SU-DHL-6 (cell line): Measurements from ENCODE around the gene ART5.

Experiments
- H2AFZ ChIP-seq: fragments of 200-600 bp; sonication (generic); 2 replicates; pipeline ENCODE4 v1.6.1; 2014; ENCODE audit warnings: low read depth, mild to moderate bottlenecking, moderate library complexity, mixed read lengths, antibody characterized with exemption, low read length; ENCODE audit not compliant: severe bottlenecking
- H3F3A ChIP-seq: fragments of 200-600 bp; shearing (Covaris generic); 2 replicates; pipeline ENCODE4 v1.6.0; 2016; ENCODE audit warnings: antibody characterized with exemption, mild to moderate bottlenecking; ENCODE audit not compliant: insufficient read depth
- H3K27ac ChIP-seq: fragments of 200-600 bp; sonication (generic); 2 replicates; pipeline ENCODE4 v1.5.1; 2016; ENCODE audit warnings: low read depth, mild to moderate bottlenecking, low read length, moderate library complexity, mixed read lengths
- H3K27me3 ChIP-seq: fragments of 200-600 bp; sonication (generic), shearing (Covaris generic); 2 replicates; pipeline ENCODE4 v1.6.0; 2014; ENCODE audit warnings: mild to moderate bottlenecking, low read length
- H3K36me3 ChIP-seq: fragments of 200-600 bp; sonication (generic); 2 replicates; pipeline ENCODE4 v1.6.1; 2014; ENCODE audit warnings: mild to moderate bottlenecking, low read length, mixed read lengths
- H3K4me2 ChIP-seq: fragments of 300-600, 200-600 bp; shearing (Covaris generic), sonication (generic); 2 replicates; pipeline ENCODE4 v1.6.0; 2014; ENCODE audit warnings: low read length, low read depth, mild to moderate bottlenecking; ENCODE audit not compliant: poor library complexity, severe bottlenecking
- H3K4me3 ChIP-seq: fragments of 200-600 bp; sonication (generic); 2 replicates; pipeline ENCODE4 v1.5.1; 2014; ENCODE audit warnings: antibody characterized with exemption, low read length, mild to moderate bottlenecking, mixed read lengths; ENCODE audit not compliant: insufficient read depth, poor library complexity, severe bottlenecking
- H3K79me2 ChIP-seq: fragments of 200-600 bp; sonication (generic); 2 replicates; pipeline ENCODE4 v1.6.1; 2014; ENCODE audit warnings: mild to moderate bottlenecking, low read length, moderate library complexity; ENCODE audit not compliant: insufficient read depth
- H3K9ac ChIP-seq: fragments of 200-600 bp; sonication (generic); 2 replicates; pipeline ENCODE4 v1.7.0; 2014; ENCODE audit warnings: mild to moderate bottlenecking, low read length
- H3K9me2 ChIP-seq: fragments of 200-600 bp; sonication (generic); replicated peaks from 2 replicates; pipeline ENCODE4 v1.6.1; 2014; ENCODE audit warnings: low read length; ENCODE audit not compliant: insufficient read depth
- H3K9me3 ChIP-seq: fragments of 200-600 bp; sonication (generic); 2 replicates; pipeline ENCODE4 v1.6.1; 2014; ENCODE audit warnings: low read length, mixed read lengths; ENCODE audit not compliant: insufficient read depth
- H4K20me1 ChIP-seq: fragments of 200-600 bp; sonication (generic); 2 replicates; pipeline ENCODE4 v1.6.1; 2014; ENCODE audit warnings: low read depth, mild to moderate bottlenecking, antibody characterized with exemption, low read length, moderate library complexity, mixed read lengths
- EZH2phosphoT487 ChIP-seq: fragments of 200-600 bp; sonication (generic), shearing (Covaris generic); conservative IDR thresholded peaks from 2 replicates; pipeline ENCODE4 v1.6.1; 2018; ENCODE audit warnings: mild to moderate bottlenecking, antibody characterized with exemption, low read length, moderate library complexity, mixed read lengths
- TF ChIP-seq, protein P1 (sequence below): fragments of 200-600 bp; sonication (generic); IDR thresholded peaks from one replicate; pipeline ENCODE4 v1.5.1; 2017; ENCODE audit warnings: antibody characterized with exemption, mild to moderate bottlenecking, low read length, moderate library complexity; ENCODE audit not compliant: insufficient read depth, poor library complexity, severe bottlenecking

ART5 gene

DNA sequence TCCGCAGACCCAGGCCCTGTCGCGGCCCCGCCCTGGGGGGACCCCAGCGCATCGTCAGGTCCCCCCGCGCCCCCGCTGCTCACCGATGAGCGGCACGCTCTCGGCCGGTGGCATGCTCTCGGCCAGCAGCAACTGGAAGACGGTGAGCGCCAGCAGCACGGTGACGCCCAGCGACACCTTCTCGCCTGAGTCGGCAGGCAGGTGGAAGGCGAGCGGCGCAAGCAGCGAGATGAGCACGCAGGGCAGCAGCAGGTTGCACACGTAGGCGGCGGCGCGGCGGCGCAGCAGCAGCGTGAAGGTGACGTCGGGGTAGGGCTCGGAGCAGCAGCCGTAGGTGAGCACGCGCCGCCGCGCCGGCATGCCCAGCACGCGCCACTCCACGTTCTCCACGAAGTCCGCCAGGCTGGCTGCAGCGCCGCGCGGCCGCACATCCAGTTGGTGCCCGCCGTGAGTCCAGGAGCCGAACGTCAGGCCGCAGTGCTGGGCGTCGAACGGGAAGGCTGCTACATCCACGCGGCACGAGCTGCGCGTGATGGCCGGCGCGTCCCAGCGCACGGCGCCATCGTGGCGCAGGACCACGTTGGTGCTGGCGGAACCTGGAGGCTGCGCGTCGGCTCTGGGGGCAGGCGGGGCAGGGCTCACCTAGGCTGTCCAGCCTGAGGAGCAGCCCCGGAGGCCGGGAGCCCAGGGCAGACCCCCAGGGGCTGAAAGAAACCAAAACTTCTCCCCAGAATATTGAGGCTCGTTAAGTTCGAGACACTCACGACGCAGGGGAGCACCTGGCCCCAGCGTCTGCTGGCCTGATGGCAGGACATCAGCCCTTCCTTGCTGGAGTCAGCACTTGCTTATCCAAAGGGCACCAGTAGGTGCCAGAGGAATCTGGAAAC is 25.6 kb upstream of the ART5 start:
- Histone ChIP-seq H3K4me2 (no peak overlapping the region), H3K27ac (no peak overlapping the region), H4K20me1 (no peaks in the 10 kb centered on the region), H3K4me3 (no peak overlapping the region), H3K79me2 (no peaks in the 10 kb centered on the region), H3K36me3 (no peaks in the 10 kb centered on the region), H3K9me2 (no peaks in the 10 kb centered on the region), H3F3A (no peaks in the 10 kb centered on the region), H3K27me3 (no peaks in the 10 kb centered on the region), H3K9me3 (no peaks in the 10 kb centered on the region), H3K9ac (no peak overlapping the region), H2AFZ (no peak overlapping the region)
- no peak for TF ChIP-seq EZH2phosphoT487
- TF ChIP-seq, protein P1, sequence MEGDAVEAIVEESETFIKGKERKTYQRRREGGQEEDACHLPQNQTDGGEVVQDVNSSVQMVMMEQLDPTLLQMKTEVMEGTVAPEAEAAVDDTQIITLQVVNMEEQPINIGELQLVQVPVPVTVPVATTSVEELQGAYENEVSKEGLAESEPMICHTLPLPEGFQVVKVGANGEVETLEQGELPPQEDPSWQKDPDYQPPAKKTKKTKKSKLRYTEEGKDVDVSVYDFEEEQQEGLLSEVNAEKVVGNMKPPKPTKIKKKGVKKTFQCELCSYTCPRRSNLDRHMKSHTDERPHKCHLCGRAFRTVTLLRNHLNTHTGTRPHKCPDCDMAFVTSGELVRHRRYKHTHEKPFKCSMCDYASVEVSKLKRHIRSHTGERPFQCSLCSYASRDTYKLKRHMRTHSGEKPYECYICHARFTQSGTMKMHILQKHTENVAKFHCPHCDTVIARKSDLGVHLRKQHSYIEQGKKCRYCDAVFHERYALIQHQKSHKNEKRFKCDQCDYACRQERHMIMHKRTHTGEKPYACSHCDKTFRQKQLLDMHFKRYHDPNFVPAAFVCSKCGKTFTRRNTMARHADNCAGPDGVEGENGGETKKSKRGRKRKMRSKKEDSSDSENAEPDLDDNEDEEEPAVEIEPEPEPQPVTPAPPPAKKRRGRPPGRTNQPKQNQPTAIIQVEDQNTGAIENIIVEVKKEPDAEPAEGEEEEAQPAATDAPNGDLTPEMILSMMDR: no peak

GRCh38 chr11:3666023-3666530 is 24.3 kb upstream of the ART5 start:
- Histone ChIP-seq H3K9me2 (no peaks in the 10 kb centered on the region), H3K9me3 (no peaks in the 10 kb centered on the region), H3F3A (no peaks in the 10 kb centered on the region), H3K27ac (no peak overlapping the region), H2AFZ (no peak overlapping the region), H3K4me2 (no peak overlapping the region), H4K20me1 (no peaks in the 10 kb centered on the region), H3K27me3 (no peaks in the 10 kb centered on the region), H3K4me3 (no peak overlapping the region), H3K9ac (no peak overlapping the region), H3K36me3 (no peaks in the 10 kb centered on the region), H3K79me2 (no peaks in the 10 kb centered on the region)
- TF ChIP-seq, protein P1: no peak
- no peak for TF ChIP-seq EZH2phosphoT487

GRCh38 chr11:3665336-3666022 is 23.7 kb upstream of the ART5 start:
- TF ChIP-seq, protein P1: no peak
- no peak for TF ChIP-seq EZH2phosphoT487
- H3K27ac ChIP-seq: no peak overlapping the region
- no peaks in the 10 kb centered on the region for H3K27me3 ChIP-seq
- H3K9me3 ChIP-seq: no peaks in the 10 kb centered on the region
- no peak overlapping the region for H3K9ac ChIP-seq
- no peaks in the 10 kb centered on the region for H3K36me3 ChIP-seq
- no peak overlapping the region for H3K4me3 ChIP-seq
- H3K9me2 ChIP-seq: no peaks in the 10 kb centered on the region
- no peaks in the 10 kb centered on the region for H3K79me2 ChIP-seq
- H4K20me1 ChIP-seq: no peaks in the 10 kb centered on the region
- H3K4me2 ChIP-seq: no peak overlapping the region
- H2AFZ ChIP-seq: no peak overlapping the region
- no peaks in the 10 kb centered on the region for H3F3A ChIP-seq
